Mucosa of descending colon (tissue), 3 donors: ENCODE results near the gene PUS7L. TPM values are rescaled to one million over a fixed set of nuclear protein-coding genes. Genes with fewer than 3 reads are reported as not detected.
A peak's percentile ranks its signal among the peaks of the same experiment; 100 is the strongest.

ENCODE experiments used
- ATAC-seq: fragments of 200-7000 bp; cut with Tn5 transposase; one replicate; pipeline ENCODE4 v1.9.1; 2020; ENCODE audit warnings: mild to moderate bottlenecking, moderate library complexity
- DNase-seq, 3 donors: peaks; one replicate each; pipeline ENCODE4 v3.0.0-alpha.2; 2020
- H3K36me3 ChIP-seq: fragments of 200-600 bp; one replicate; pipeline ENCODE4 v1.8.0; 2021; ENCODE audit warnings: low read depth, mild to moderate bottlenecking
- H3K4me1 ChIP-seq: fragments of 200-600 bp; one replicate; pipeline ENCODE4 v1.8.0; 2021; ENCODE audit warnings: low read depth, mild to moderate bottlenecking
- H3K4me3 ChIP-seq: fragments of 200-600 bp; one replicate; pipeline ENCODE4 v1.8.0; 2021; ENCODE audit warnings: mild to moderate bottlenecking
- H3K9me3 ChIP-seq: fragments of 200-600 bp; one replicate; pipeline ENCODE4 v1.8.0; 2021; ENCODE audit warnings: mild to moderate bottlenecking
- CTCF ChIP-seq: fragments of 200-600 bp; IDR thresholded peaks from one replicate; pipeline ENCODE4 v1.8.0; 2022; ENCODE audit warnings: antibody characterized with exemption, mild to moderate bottlenecking
- intact Hi-C, 2 donors: fragments of 100-400 bp; cut with DNase I in 1 of 2; cut with micrococcal nuclease in 1 of 2; formaldehyde crosslinking; loops; one replicate each; pipeline versions ENCODE4 v1.11.0 to v1.11.1; 2022; cut with DNase I, micrococcal nuclease
- total RNA-seq, 3 donors: library from RNA; stranded (reverse); fragmentation: NEBNext Ultra II Directional in 2 of 3; extraction: Animal tissue kit (Norgen Biotek cat#: 25700) in 2 of 3; gene quantifications; one replicate each; pipeline versions ENCODE4 v1.2.1 to v1.2.4, GENCODE V29; 2021 to 2023
- donor health status: DM: no; HTN: no; CAD: no; lungs with moderate emphysema.
- donor health status: DM: no; HTN: no; CAD: no.
- donor health status: DM: no; HTN: yes; CAD: no.

PUS7L gene
- total RNA-seq, 3 donors from 2014 or later: 9.2 to 18.0 (median 15.1) TPM

GRCh38 chr12:43733687-43734086 lies 24.9 kb downstream of the PUS7L start:
- no peaks in the 10 kb centered on the region for H3K4me1 ChIP-seq
- ATAC-seq (no peak), DNase-seq (no peak)
- H3K9me3 ChIP-seq: no peaks in the 10 kb centered on the region
- H3K36me3 ChIP-seq: no peaks in the 10 kb centered on the region
- TF ChIP-seq CTCF: no peak
- no peak overlapping the region for H3K4me3 ChIP-seq
- intact Hi-C loops: no loop called here

- no peaks in the 10 kb centered on the region for H3K9me3 ChIP-seq
Observed at GRCh38 chr12:43730283-43730682, 28.3 kb downstream of the PUS7L start.

GRCh38 chr12:43728698-43729097 lies 29.9 kb downstream of the PUS7L start:
- Histone ChIP-seq H3K4me3 (no peak overlapping the region), H3K4me1 (no peaks in the 10 kb centered on the region), H3K36me3 (no peaks in the 10 kb centered on the region), H3K9me3 (no peaks in the 10 kb centered on the region)
- intact Hi-C loops: no loop called here
- no peak for DNase-seq
- no peak for TF ChIP-seq CTCF
- no peak for ATAC-seq

More at GRCh38 chr12:43730283-43730682, 28.3 kb downstream of the PUS7L start:
- DNase-seq: no peak
- Histone ChIP-seq H3K4me3 (no peak overlapping the region), H3K36me3 (no peaks in the 10 kb centered on the region), H3K4me1 (no peaks in the 10 kb centered on the region)
- intact Hi-C loops: no loop called here
- no peak for ATAC-seq
- peak; percentile 2 for TF ChIP-seq CTCF

- DNase-seq: no peak
- no peaks in the 10 kb centered on the region for H3K9me3 ChIP-seq
- ATAC-seq: no peak
- H3K4me3 ChIP-seq: no peak overlapping the region
- intact Hi-C loops: no loop called here
- H3K36me3 ChIP-seq: no peaks in the 10 kb centered on the region
- no peak for TF ChIP-seq CTCF
- H3K4me1 ChIP-seq: no peaks in the 10 kb centered on the region
Observed at GRCh38 chr12:43728117-43728516, 30.5 kb downstream of the PUS7L start.

GRCh38 chr12:43723134-43723533 lies 35.5 kb downstream of the PUS7L start:
- intact Hi-C loops: no loop called here
- H3K4me1 ChIP-seq: no peaks in the 10 kb centered on the region
- no peak for DNase-seq

More at GRCh38 chr12:43723134-43723533, 35.5 kb downstream of the PUS7L start:
- Histone ChIP-seq H3K9me3 (no peaks in the 10 kb centered on the region), H3K4me3 (no peak overlapping the region), H3K36me3 (no peaks in the 10 kb centered on the region)
- TF ChIP-seq CTCF: no peak
- ATAC-seq: no peak
